ENCODE data around the gene CPZ. TPM values are rescaled to one million over a fixed set of nuclear protein-coding genes. Genes with fewer than 3 reads are reported as not detected.

Gene CPZ
- total and polyA plus RNA-seq, 12 donors = 0.53 to 6.4 (median 3.9) TPM

- TF ChIP-seq POLR2A (IDR thresholded peaks at IDR 0.05) (no peak), CTCF (IDR thresholded peaks at IDR 0.05) (no peak)
- WGBS, 4 donors = 47 to 58% (median 53%) methylated on average over 18 to 23 of the region's 23 CpGs
- Histone ChIP-seq H3K36me3 (replicated peaks in 1 of 2) (no peaks in the 10 kb centered on the region), H3K4me1 (replicated peaks in 1 of 2) (no peaks in the 10 kb centered on the region), H3K27ac (no peak overlapping the region), H3K4me3 (no peak overlapping the region), H3K9me3 (replicated peaks in 1 of 3) (no peaks in the 10 kb centered on the region), H3K27me3 (no peaks in the 10 kb centered on the region)
- peak in 1 of 7 donors; percentile 6 for DNase-seq
- intact Hi-C loops (cut with DNase I) = no loop called here
These were observed 56.5 kb downstream of the CPZ start for GRCh38 chr4:8648816-8649630.

GRCh38 chr4:8649631-8650361, 57.2 kb downstream of the CPZ start:
- Histone ChIP-seq H3K36me3 (replicated peaks in 1 of 2) (no peaks in the 10 kb centered on the region), H3K27ac (no peak overlapping the region), H3K4me3 (no peak overlapping the region), H3K4me1 (replicated peaks in 1 of 2) (no peaks in the 10 kb centered on the region), H3K9me3 (replicated peaks in 1 of 3) (no peaks in the 10 kb centered on the region), H3K27me3 (no peaks in the 10 kb centered on the region)
- peak in 1 of 7 donors; percentile 7 for DNase-seq
- TF ChIP-seq POLR2A (IDR thresholded peaks at IDR 0.05) = no peak
- no peak for TF ChIP-seq CTCF (IDR thresholded peaks at IDR 0.05)
- 30 to 37% (median 32%) methylated on average over 10 to 32 of the region's 33 CpGs for WGBS, 4 donors
- intact Hi-C loops (cut with DNase I) = no loop called here

GRCh38 chr4:8651661-8652180, 59.2 kb downstream of the CPZ start:
- no peaks in the 10 kb centered on the region for H3K9me3 ChIP-seq (replicated peaks in 1 of 3)
- H3K36me3 ChIP-seq (replicated peaks in 1 of 2) = no peaks in the 10 kb centered on the region
- H3K4me1 ChIP-seq (replicated peaks in 1 of 2) = no peaks in the 10 kb centered on the region
- no peaks in the 10 kb centered on the region for H3K27me3 ChIP-seq
- DNase-seq = peak in 1 of 7 donors; percentile 4
- no peak overlapping the region for H3K27ac ChIP-seq
- TF ChIP-seq CTCF (IDR thresholded peaks at IDR 0.05) = no peak
- intact Hi-C loops (cut with DNase I) = no loop called here
- 49 to 71% (median 65%) methylated on average over 6 to 18 of the region's 18 CpGs for WGBS, 4 donors
- no peak overlapping the region for H3K4me3 ChIP-seq

All from adrenal gland (tissue), 12 donors.